Loucy (cell line): ENCODE measurements around the gene HDDC2.

Experiments
- CTCF ChIP-seq: fragments of 200-600 bp; sonication (generic); conservative IDR thresholded peaks from 2 replicates; pipeline ENCODE4 v1.5.1; 2014; ENCODE audit warnings: mild to moderate bottlenecking, antibody characterized with exemption, low read length
- EZH2phosphoT487 ChIP-seq: fragments of 200-600 bp; IDR thresholded peaks from 2 replicates; pipeline ENCODE4 v1.6.1; 2018; ENCODE audit warnings: antibody characterized with exemption, mild to moderate bottlenecking, moderate library complexity, borderline replicate concordance

- TF ChIP-seq CTCF, result no peak
- no peak for TF ChIP-seq EZH2phosphoT487
Observed at GRCh38 chr6:125306756-125307149, 5.0 kb upstream of the HDDC2 start.
